GM12878 (cell line): Measurements from ENCODE around the gene LMTK2. TPM values are rescaled to one million over a fixed set of nuclear protein-coding genes. Genes with fewer than 3 reads are reported as not detected.

Experiments
- ATAC-seq: fragments of 200-7000 bp; cut with Tn5 transposase; 3 replicates; pipeline ENCODE4 v1.9.1; 2020; ENCODE audit warnings: mild to moderate bottlenecking, moderate library complexity
- BruUV-seq: library from RNA; stranded (reverse); fragments of 400-500 nt; replicated peaks from 2 replicates; lab custom pipeline; 2021; lab: Mats Ljungman, UMichigan
- CTCF ChIA-PET: fragments of 300-600 bp; sonication (Branson Sonifier 250); formaldehyde crosslinking; extraction: SDS; loops from one replicate; lab custom pipeline; 2021; ENCODE audit warnings: inconsistent platforms; lab: Yijun Ruan, JAX
- POLR2A ChIA-PET: fragments of 350-600 bp; formaldehyde crosslinking; extraction: SDS; loops from one replicate; lab custom pipeline; 2021; ENCODE audit warnings: inconsistent platforms; lab: Charles Lee
- RAD21 ChIA-PET: fragments of 300-600 bp; sonication (Branson Sonifier 250); formaldehyde crosslinking; loops from one replicate; lab custom pipeline; 2023; ENCODE audit warnings: antibody characterized with exemption; ENCODE audit not compliant: unreplicated experiment; lab: Charles Lee
- SMC1A ChIA-PET: fragments of 300-600 bp; sonication (Branson Sonifier 250); formaldehyde crosslinking; loops from one replicate; lab custom pipeline; 2023; ENCODE audit not compliant: unreplicated experiment, uncharacterized antibody; lab: Charles Lee
- DNase-seq: peaks from one replicate; pipeline ENCODE4 v3.0.0-alpha.2; 2011; ENCODE audit warnings: low read depth, low spot score
- FAIRE-seq: peaks from 3 replicates; lab custom pipeline; 2011; peaks lifted over from hg19 to GRCh38; lab: Jason Lieb, UNC
- H2AFZ ChIP-seq: 2 replicates; pipeline ENCODE4 v1.6.0; 2011; ENCODE audit warnings: low read depth, low read length, control low read depth; ENCODE audit not compliant: control insufficient read depth
- H3K27ac ChIP-seq: 2 replicates; pipeline ENCODE4 v1.5.1; 2011; ENCODE audit warnings: control low read depth; ENCODE audit not compliant: control insufficient read depth, insufficient read depth
- H3K27me3 ChIP-seq, 2 experiments: replicated peaks in 1 of 2; 2 replicates each; pipeline versions ENCODE4 v1.6.0 to v1.6.1; 2011; ENCODE audit warnings: low read length in 1 of 2; ENCODE audit not compliant: control insufficient read depth in 2 of 2, insufficient read depth in 2 of 2
- H3K36me3 ChIP-seq, 2 experiments: 2 replicates each; pipeline ENCODE4 v1.5.1; 2011; ENCODE audit warnings: low read length in 1 of 2; ENCODE audit not compliant: control insufficient read depth in 2 of 2, insufficient read depth in 2 of 2
- H3K4me1 ChIP-seq: 2 replicates; pipeline ENCODE4 v1.6.1; 2011; ENCODE audit warnings: mild to moderate bottlenecking, low read length, moderate library complexity, mixed read lengths; ENCODE audit not compliant: control insufficient read depth, insufficient read depth
- H3K4me2 ChIP-seq: 2 replicates; pipeline ENCODE4 v1.6.0; 2011; ENCODE audit warnings: control low read depth; ENCODE audit not compliant: control insufficient read depth, insufficient read depth
- H3K4me3 ChIP-seq: fragments of 200-600 bp; sonication (generic); 2 replicates; pipeline ENCODE4 v1.5.1; 2016
- H3K79me2 ChIP-seq: 2 replicates; pipeline ENCODE4 v1.6.0; 2011; ENCODE audit warnings: low read length; ENCODE audit not compliant: control insufficient read depth, insufficient read depth
- H3K9ac ChIP-seq: 2 replicates; pipeline ENCODE4 v1.8.0; 2011; ENCODE audit warnings: low read length, control low read depth, mixed read lengths; ENCODE audit not compliant: control insufficient read depth, insufficient read depth
- H3K9me3 ChIP-seq: replicated peaks from 3 replicates; pipeline ENCODE4 v1.5.1; 2011; ENCODE audit warnings: mild to moderate bottlenecking, low read length; ENCODE audit not compliant: control insufficient read depth, insufficient read depth
- H4K20me1 ChIP-seq: 2 replicates; pipeline ENCODE4 v1.6.0; 2011; ENCODE audit not compliant: control insufficient read depth, insufficient read depth
- BACH1 ChIP-seq: fragments of 450-650 bp; IDR thresholded peaks from 2 replicates; pipeline ENCODE4 v1.6.1; 2017; ENCODE audit warnings: mild to moderate bottlenecking, borderline replicate concordance
- BRCA1 ChIP-seq: IDR thresholded peaks from 2 replicates; pipeline ENCODE4 v1.6.1; 2011; ENCODE audit warnings: low read depth, low read length, improper control_type of control experiment
- FOS ChIP-seq: IDR thresholded peaks from 3 replicates; pipeline ENCODE4 v1.6.1; 2011; ENCODE audit warnings: borderline replicate concordance; ENCODE audit not compliant: insufficient read length; ENCODE audit errors: extremely low read depth
- FOXM1 ChIP-seq: IDR thresholded peaks from 2 replicates; pipeline ENCODE4 v1.6.1; 2012; ENCODE audit warnings: low read depth, mild to moderate bottlenecking, inconsistent platforms, low read length, moderate library complexity
- LARP7 ChIP-seq: fragments of 450-650 bp; IDR thresholded peaks from 2 replicates; pipeline ENCODE4 v1.6.1; 2017; ENCODE audit warnings: mild to moderate bottlenecking
- NKRF ChIP-seq: fragments of 450-650 bp; conservative IDR thresholded peaks from 2 replicates; pipeline ENCODE4 v1.6.1; 2017; ENCODE audit warnings: mild to moderate bottlenecking, moderate library complexity
- NRF1 ChIP-seq: conservative IDR thresholded peaks from 2 replicates; pipeline ENCODE4 v1.6.1; 2011; ENCODE audit warnings: mild to moderate bottlenecking, low read depth, low read length, improper control_type of control experiment
- RCOR1 ChIP-seq: conservative IDR thresholded peaks from 2 replicates; pipeline ENCODE4 v1.6.1; 2012; ENCODE audit warnings: low read depth, low read length, improper control_type of control experiment
- TARDBP ChIP-seq: IDR thresholded peaks from 2 replicates; pipeline ENCODE4 v1.6.1; 2016; ENCODE audit warnings: borderline replicate concordance
- ZBED1 ChIP-seq: IDR thresholded peaks from 2 replicates; pipeline ENCODE4 v1.6.1; 2016; ENCODE audit warnings: borderline replicate concordance
- ZBTB11 ChIP-seq: fragments of 450-650 bp; formaldehyde crosslinking; IDR thresholded peaks from 2 replicates; pipeline ENCODE4 v1.5.0; 2022; ENCODE audit warnings: mild to moderate bottlenecking, missing genetic modification characterization
- WGBS: methylation state at CpG from one replicate; pipeline ENCODE4 v1.1.6; 2016; ENCODE audit warnings: low lambda C conversion rate; ENCODE audit not compliant: insufficient replicate concordance, insufficient coverage; ENCODE audit errors: missing lambda C conversion rate; 5-methylcytosine and 5-hydroxymethylcytosine counted together
- in situ Hi-C: fragments of 300-500 bp; cut with MboI; formaldehyde crosslinking; loops from 9 replicates; pipeline ENCODE4 v1.14.3; 2018; ENCODE audit warnings: mixed read lengths
- intact Hi-C: fragments of 100-400 bp; cut with micrococcal nuclease; formaldehyde crosslinking; loops from one replicate; pipeline ENCODE4 v1.14.2; 2022; ENCODE audit not compliant: unreplicated experiment
- polyA plus RNA-seq, 11 experiments: library from polyadenylated mRNA; depleted of rRNA in 4 of 11; unstranded in 6 of 11; stranded (reverse) in 5 of 11; fragments of >200 nt; fragmentation: Nextera tagmentation in 4 of 11; fragmentation: Illumina TruSeq in 1 of 11; extraction: Ambion mirVana in 4 of 11; extraction: Trizol in 1 of 11; gene quantifications; 1 replicate in 1 of 11; 2 replicates in 10 of 11; pipeline versions ENCODE4 v1.2.1 to v1.2.3, GENCODE V29; 2011 to 2016; ENCODE audit warnings: inconsistent platforms in 2 of 11, missing spikeins in 2 of 11, low read depth in 1 of 11
- total RNA-seq, 4 experiments: library from RNA; depleted of rRNA in 3 of 4; stranded (reverse); fragments of >200 nt in 3 of 4; fragmentation: Illumina TruSeq in 1 of 4; extraction: Trizol in 1 of 4; gene quantifications; 2 replicates each; pipeline versions ENCODE4 v1.2.1 to v1.2.3, GENCODE V29; 2013 to 2021

The LMTK2 gene
- total and polyA plus RNA-seq, 10 of the 15 experiments (the other 5 are each of a cell fraction or from before 2014, with no cell fraction given): 0.68 to 8.7 (median 4.6) TPM

GRCh38 chr7:98148607-98149006, 41.9 kb downstream of the LMTK2 start:
- ChIA-PET POLR2A (no interaction called here), CTCF (interaction anchor here (1.4 to 1.5 kb wide), 2 partner anchors 14 to 20 kb away, joined by 3 to 6 read pairs; no protein-coding TSS in a partner anchor), SMC1A (interaction anchor here (1.0 to 1.1 kb wide), 3 partner anchors 16 to 127 kb away, joined by 3 to 4 read pairs (median 3); no protein-coding TSS in a partner anchor), RAD21 (no interaction called here)
- no TSS peak for BruUV-seq
- intact Hi-C loops (no loop called here), in situ Hi-C loops (no loop called here)
- no peaks in the 10 kb centered on the region for H3K27me3 ChIP-seq
- no peaks in the 10 kb centered on the region for H4K20me1 ChIP-seq
- WGBS: 91% methylated on average over 5 of the region's 5 CpGs
- H3K36me3 ChIP-seq: peaks cover 1 to 3% of the 10 kb centered on the region in 2 experiments; a peak in 2 of 4 replicates
- TF ChIP-seq NRF1: no peak
- no peak for TF ChIP-seq FOS
- TF ChIP-seq TARDBP: no peak
- TF ChIP-seq FOXM1: no peak
- H3K27ac ChIP-seq: no peak overlapping the region
- no peak overlapping the region for H3K4me3 ChIP-seq
- H3K9me3 ChIP-seq: no peaks in the 10 kb centered on the region
- H3K4me1 ChIP-seq: no peaks in the 10 kb centered on the region
- FAIRE-seq (no peak), DNase-seq (no peak), ATAC-seq (no peak)
- H3K4me2 ChIP-seq: no peak overlapping the region
- no peak overlapping the region for H3K9ac ChIP-seq
- H3K79me2 ChIP-seq: no peaks in the 10 kb centered on the region
- H2AFZ ChIP-seq: no peak overlapping the region

- no peaks in the 10 kb centered on the region for H3K9me3 ChIP-seq
- H3K4me1 ChIP-seq: no peaks in the 10 kb centered on the region
- H3K79me2 ChIP-seq: no peaks in the 10 kb centered on the region
- ChIA-PET CTCF (interaction anchor here (1.1 to 1.4 kb wide), 2 partner anchors 15 to 38 kb away, joined by 3 to 4 read pairs; no protein-coding TSS in a partner anchor), POLR2A (no interaction called here), SMC1A (interaction anchor here (1.0 kb wide), 2 partner anchors 38 to 128 kb away, joined by 3 to 4 read pairs; no protein-coding TSS in a partner anchor), RAD21 (no interaction called here)
- BruUV-seq: no TSS peak
- no peak overlapping the region for H2AFZ ChIP-seq
- H3K36me3 ChIP-seq: peaks cover 1 to 3% of the 10 kb centered on the region in 2 experiments; a peak in 2 of 4 replicates
- no peak overlapping the region for H3K4me3 ChIP-seq
- FAIRE-seq (no peak), DNase-seq (no peak), ATAC-seq (no peak)
- H3K27ac ChIP-seq: no peak overlapping the region
- H3K4me2 ChIP-seq: no peak overlapping the region
- no peak overlapping the region for H3K9ac ChIP-seq
- no peaks in the 10 kb centered on the region for H3K27me3 ChIP-seq
- intact Hi-C loops (no loop called here), in situ Hi-C loops (no loop called here)
- WGBS: 97% methylated on average over 6 of the region's 6 CpGs
- H4K20me1 ChIP-seq: no peaks in the 10 kb centered on the region
- TF ChIP-seq ZBED1 (no peak), ZBTB11 (CRISPR knock-in tag) (no peak), BRCA1 (no peak), BACH1 (no peak), LARP7 (no peak), RCOR1 (no peak), NKRF (no peak)
These were observed 42.5 kb downstream of the LMTK2 start for GRCh38 chr7:98149116-98149692.
